Measurements from ENCODE around the gene TAF6.

DNA sequence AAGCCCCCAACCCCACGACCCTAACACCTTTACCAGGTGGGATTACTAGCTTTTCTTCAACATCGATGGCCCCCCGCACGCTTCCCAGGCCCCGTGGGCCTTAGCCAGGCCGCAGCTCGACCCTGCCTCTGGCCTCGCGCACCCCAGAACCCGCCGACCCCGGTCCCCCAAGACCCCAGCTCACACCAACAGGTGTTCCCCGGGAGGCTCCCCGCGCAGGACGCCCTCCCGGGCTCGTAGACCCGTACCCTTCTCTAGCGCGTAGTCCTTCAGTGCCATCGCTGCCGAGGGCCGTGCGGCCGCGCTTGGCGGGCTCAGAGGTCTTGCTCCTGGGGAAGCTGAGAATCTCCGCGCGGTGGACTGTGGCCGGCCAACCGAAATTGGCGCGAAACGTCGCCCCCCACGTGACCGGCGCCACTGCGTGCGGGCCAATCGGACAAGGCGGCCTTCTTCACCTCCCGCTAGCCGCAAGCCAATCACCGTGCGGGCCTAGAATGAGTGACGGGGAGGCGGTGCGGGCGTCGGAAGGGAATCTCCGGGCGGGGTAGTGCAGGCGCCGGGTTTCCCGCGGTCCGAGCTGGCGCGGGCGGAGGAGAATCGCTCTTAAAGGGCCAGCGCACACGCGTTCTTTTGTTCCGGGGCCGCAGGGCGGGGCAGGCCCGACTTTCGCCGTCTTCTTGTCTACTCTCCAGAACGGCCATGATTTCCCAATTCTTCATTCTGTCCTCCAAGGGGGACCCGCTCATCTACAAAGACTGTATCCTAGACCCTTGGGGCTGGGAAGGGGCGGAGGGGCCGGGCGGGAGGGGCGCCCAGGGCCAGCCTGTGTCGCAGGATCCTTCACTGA, 17.9 kb downstream of the TAF6 start, which contains the start of the genes AP4M1 and MCM7:
- no peak for TF ChIP-seq POLR2A (IDR thresholded peaks at IDR 0.05)
- TF ChIP-seq, protein P1, sequence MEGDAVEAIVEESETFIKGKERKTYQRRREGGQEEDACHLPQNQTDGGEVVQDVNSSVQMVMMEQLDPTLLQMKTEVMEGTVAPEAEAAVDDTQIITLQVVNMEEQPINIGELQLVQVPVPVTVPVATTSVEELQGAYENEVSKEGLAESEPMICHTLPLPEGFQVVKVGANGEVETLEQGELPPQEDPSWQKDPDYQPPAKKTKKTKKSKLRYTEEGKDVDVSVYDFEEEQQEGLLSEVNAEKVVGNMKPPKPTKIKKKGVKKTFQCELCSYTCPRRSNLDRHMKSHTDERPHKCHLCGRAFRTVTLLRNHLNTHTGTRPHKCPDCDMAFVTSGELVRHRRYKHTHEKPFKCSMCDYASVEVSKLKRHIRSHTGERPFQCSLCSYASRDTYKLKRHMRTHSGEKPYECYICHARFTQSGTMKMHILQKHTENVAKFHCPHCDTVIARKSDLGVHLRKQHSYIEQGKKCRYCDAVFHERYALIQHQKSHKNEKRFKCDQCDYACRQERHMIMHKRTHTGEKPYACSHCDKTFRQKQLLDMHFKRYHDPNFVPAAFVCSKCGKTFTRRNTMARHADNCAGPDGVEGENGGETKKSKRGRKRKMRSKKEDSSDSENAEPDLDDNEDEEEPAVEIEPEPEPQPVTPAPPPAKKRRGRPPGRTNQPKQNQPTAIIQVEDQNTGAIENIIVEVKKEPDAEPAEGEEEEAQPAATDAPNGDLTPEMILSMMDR (IDR thresholded peaks at IDR 0.05 in 8 of 11, conservative IDR thresholded peaks at IDR 0.05 in 3 of 11): peak in 1 of 11 experiments; percentile 35

Measured in spleen (tissue), 7 donors.